Suprapubic skin (tissue), 3 donors: ENCODE data around the gene DGCR6.

Source experiments
- CTCF ChIP-seq, 2 donors: fragments of 200-600 bp in 1 of 2; fragments of 450-650 bp in 1 of 2; sonication (generic) in 1 of 2; IDR thresholded peaks; one replicate each; pipeline ENCODE4 v1.5.1; 2016 to 2019; ENCODE audit warnings: antibody characterized with exemption in 2 of 2, mild to moderate bottlenecking in 1 of 2, moderate library complexity in 1 of 2
- POLR2AphosphoS5 ChIP-seq, 3 donors: sonication (generic); formaldehyde crosslinking; IDR thresholded peaks; one replicate each; pipeline ENCODE4 v1.6.1; 2017; ENCODE audit warnings: antibody characterized with exemption in 3 of 3

- no peak for TF ChIP-seq POLR2AphosphoS5 (IDR thresholded peaks at IDR 0.05)
- no peak for TF ChIP-seq CTCF (IDR thresholded peaks at IDR 0.05)
Observed at GRCh38 chr22:18929459-18929858, 23.3 kb downstream of the DGCR6 start.
